Measurements from ENCODE around the gene ADIPOR2.

- TF ChIP-seq EP300 (IDR thresholded peaks at IDR 0.05) = no peak
- TF ChIP-seq POLR2A (IDR thresholded peaks at IDR 0.05; ENCODE audit: low read depth) = no peak
Measured at GRCh38 chr12:1655225-1655788, 35.6 kb upstream of the ADIPOR2 start.

Measured in esophagus muscularis mucosa (tissue), 2 donors.